NCI-H2227 treated with DMSO at 0.1 percent for 48 hours (cell line): ENCODE data around the gene ETS2.

Source experiments
- DNase-seq: peaks from one replicate; lab custom pipeline; 2025; lab: John Stamatoyannopoulos, UW

Gene ETS2

DNA sequence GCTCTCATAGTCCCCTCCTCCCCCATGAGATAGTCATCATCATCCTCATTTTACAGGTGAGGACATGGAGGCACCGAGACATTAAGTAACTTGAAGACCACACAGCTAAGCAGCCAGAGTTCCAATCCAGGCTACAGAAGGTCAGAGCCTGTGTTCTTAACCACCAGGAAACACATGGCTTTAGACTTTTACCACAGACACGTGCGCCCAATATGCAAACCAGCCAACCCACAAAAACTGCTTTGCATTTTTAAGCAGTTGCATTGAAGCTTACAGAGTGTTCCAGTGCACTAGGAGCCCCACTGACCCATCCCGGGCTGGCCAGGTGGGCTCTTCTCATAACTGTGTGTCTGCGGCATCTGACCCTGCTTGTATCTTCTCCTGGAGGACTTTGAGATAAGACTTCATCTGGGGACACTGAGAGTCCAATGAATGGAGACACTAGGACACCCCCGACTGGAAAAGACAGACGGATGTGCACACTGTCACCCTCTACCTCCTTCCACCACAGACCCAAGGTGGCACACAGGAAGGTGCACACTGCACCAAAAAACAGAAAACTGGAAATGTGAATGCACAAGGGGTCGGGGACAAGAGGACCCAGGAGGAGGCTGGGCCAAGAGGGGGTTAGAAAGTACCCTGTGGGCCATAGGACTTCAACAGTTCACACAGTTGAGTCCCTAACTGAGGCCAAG lies 56.4 kb downstream of the ETS2 start:
- DNase-seq = no peak

DNA sequence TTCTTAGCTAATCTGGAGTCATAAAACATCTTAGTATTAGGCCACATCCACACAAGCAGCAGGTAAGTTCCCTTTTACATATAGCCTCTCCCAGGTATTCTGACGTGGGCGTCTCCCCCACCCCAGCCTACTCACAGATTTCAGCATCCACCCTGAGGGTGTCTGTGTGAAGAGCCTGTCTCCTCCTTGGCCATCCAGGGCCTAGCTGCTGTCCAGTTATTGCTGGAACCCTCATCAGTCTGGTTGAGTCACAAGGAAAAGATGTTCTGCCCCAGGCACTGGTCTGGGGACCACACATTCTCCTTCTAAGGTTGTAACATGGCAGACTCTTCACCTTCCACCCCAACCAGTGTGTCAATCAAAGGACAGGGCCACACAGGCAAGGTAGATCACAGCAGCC lies 57.6 kb downstream of the ETS2 start:
- DNase-seq = no peak

DNA sequence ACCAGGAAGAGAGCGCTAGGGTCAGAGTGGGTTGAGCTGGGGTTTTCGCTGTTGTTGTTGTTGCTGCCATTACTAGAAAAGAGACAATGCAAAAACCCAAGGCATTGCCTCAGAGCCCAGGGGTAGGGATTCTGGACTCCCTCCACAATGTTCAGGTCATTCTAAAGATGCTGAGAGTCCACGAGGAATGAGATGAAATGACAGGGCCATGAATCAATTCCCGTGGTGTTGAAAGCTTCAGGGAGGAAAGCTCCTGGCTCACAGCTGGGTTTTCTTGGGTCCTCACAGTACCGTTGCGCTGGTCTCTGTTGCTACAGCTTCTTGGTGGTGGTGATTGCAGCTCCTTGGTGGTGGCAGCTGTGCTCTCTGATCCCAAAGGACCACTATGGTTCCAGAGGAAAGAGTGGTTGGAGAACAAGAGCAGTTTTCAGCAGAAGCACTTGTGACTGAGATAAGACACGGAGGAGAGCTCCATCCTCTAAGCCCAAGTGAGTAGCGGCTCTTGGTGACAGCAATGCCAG lies 58.2 kb downstream of the ETS2 start:
- DNase-seq = no peak

DNA sequence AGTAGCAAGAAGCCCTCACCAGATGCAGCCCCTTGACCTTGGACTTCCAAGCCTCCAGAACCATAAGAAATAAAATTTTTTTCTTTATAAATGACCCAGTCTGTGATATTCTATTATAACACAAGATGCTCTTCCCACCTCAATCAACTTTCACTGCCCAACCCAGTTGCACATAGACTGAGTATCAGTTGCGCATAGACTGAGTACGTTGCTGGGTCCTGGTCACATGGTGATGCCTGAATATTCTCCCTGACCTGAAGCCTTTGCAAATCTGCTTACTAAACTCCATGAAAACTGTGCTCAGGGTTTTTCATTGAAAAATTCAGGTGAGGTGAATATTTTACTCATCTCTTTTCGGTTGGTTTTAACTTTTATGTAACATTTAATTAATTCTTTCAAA lies 59.2 kb downstream of the ETS2 start:
- no peak for DNase-seq

DNA sequence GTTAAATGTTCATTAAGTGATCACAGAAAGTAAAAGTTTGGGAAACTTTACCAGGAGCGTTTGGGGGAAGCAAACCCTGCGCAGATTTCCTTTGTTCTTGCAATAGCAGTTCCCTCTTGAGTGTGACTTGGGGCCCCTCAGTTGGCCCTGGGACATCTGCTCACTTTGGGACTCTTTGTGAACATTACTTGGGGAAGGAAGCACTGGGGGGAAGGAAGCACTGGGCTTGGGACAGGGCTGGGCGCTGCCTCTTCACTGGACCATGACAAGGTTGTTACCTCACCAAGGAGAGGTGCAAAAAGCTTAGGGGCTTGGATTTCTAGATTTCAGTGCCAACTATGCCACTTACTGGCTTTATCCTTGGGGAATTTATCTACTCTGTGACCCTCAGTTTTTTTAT lies 63.5 kb downstream of the ETS2 start:
- no peak for DNase-seq

DNA sequence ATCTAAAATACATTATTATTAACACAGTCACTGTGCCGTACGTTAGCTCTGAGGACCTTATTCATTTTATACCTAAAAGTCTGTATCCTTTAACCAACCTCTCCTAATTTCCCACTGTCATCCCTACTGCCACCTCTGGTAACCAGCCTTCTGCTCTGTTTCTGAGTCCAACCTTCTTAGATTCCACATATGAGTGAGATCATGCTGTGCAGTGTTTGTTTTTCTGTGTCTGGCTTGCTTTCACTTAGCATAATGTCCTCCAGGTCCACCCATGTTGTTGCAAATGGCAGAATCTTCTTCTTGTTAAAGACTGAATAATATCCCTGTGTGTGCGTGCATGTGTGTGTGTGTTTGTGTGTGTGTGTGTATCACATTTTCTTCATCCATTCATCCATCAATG lies 64.2 kb downstream of the ETS2 start:
- DNase-seq = peak; percentile 6
